PC-9 (cell line): ENCODE data around the gene TREX2.

Source experiments
- EZH2 ChIP-seq: fragments of 200-600 bp; sonication (generic); IDR thresholded peaks from 2 replicates; pipeline ENCODE4 v1.8.0; 2017; ENCODE audit warnings: antibody characterized with exemption, low read depth
- TF ChIP-seq, protein P1 (sequence below): fragments of 200-600 bp; sonication (generic); conservative IDR thresholded peaks from 2 replicates; pipeline ENCODE4 v1.6.1; 2017; ENCODE audit warnings: mixed run types, antibody characterized with exemption, mild to moderate bottlenecking, moderate library complexity

DNA sequence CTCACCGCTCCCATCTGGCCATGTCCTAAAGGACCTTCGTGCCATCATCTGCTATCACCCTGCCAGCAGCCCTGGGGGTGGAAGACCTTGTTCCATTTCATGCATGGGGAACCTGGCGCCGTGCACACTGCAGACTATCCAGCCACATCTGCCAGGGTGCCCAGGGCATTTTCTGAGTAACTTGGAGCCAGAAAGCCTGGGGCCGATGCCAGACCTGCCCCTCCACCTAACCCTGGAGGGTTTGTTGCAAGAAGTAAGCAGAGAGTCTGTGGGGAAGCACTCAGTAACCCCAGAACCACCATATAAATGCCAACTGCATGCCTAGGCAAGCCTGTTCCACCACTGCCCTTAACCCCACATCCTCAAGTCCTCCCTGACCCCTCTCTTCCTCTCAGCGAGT, 17.2 kb upstream of the TREX2 start:
- TF ChIP-seq, protein P1, sequence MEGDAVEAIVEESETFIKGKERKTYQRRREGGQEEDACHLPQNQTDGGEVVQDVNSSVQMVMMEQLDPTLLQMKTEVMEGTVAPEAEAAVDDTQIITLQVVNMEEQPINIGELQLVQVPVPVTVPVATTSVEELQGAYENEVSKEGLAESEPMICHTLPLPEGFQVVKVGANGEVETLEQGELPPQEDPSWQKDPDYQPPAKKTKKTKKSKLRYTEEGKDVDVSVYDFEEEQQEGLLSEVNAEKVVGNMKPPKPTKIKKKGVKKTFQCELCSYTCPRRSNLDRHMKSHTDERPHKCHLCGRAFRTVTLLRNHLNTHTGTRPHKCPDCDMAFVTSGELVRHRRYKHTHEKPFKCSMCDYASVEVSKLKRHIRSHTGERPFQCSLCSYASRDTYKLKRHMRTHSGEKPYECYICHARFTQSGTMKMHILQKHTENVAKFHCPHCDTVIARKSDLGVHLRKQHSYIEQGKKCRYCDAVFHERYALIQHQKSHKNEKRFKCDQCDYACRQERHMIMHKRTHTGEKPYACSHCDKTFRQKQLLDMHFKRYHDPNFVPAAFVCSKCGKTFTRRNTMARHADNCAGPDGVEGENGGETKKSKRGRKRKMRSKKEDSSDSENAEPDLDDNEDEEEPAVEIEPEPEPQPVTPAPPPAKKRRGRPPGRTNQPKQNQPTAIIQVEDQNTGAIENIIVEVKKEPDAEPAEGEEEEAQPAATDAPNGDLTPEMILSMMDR, result no peak
- no peak for TF ChIP-seq EZH2
